OCI-LY1 (cell line): ENCODE measurements around the gene CUEDC1.

Source experiments
- H2AFZ ChIP-seq: fragments of 200-600 bp; sonication (generic), shearing (Covaris generic); 2 replicates; pipeline ENCODE4 v1.6.0; 2014; ENCODE audit warnings: antibody characterized with exemption, mild to moderate bottlenecking, low read length
- H3F3A ChIP-seq: fragments of 200-600 bp; sonication (generic), shearing (Covaris generic); 2 replicates; pipeline ENCODE4 v1.6.0; 2014; ENCODE audit warnings: mild to moderate bottlenecking, antibody characterized with exemption, low read length, moderate library complexity; ENCODE audit not compliant: insufficient read depth
- H3K27ac ChIP-seq: fragments of 200-600 bp; sonication (generic); 2 replicates; pipeline ENCODE4 v1.5.1; 2014; ENCODE audit warnings: low read length, mixed run types, mild to moderate bottlenecking, low read depth; ENCODE audit not compliant: poor library complexity, severe bottlenecking
- H3K27me3 ChIP-seq: fragments of 200-600 bp; sonication (generic); 2 replicates; pipeline ENCODE4 v1.6.0; 2014; ENCODE audit warnings: antibody characterized with exemption, mild to moderate bottlenecking, low read length, moderate library complexity; ENCODE audit not compliant: insufficient read depth
- H3K36me3 ChIP-seq: fragments of 200-600 bp; sonication (generic); 2 replicates; pipeline ENCODE4 v1.6.1; 2014; ENCODE audit warnings: mild to moderate bottlenecking, antibody characterized with exemption, low read length, moderate library complexity, mixed read lengths; ENCODE audit not compliant: insufficient read depth
- H3K4me1 ChIP-seq: fragments of 200-600 bp; sonication (generic); 2 replicates; pipeline ENCODE4 v1.5.1; 2014; ENCODE audit warnings: mild to moderate bottlenecking, low read length, moderate library complexity; ENCODE audit not compliant: insufficient read depth, severe bottlenecking
- H3K4me2 ChIP-seq: fragments of 200-600 bp; sonication (generic), shearing (Covaris generic); 2 replicates; pipeline ENCODE4 v1.6.1; 2014; ENCODE audit warnings: low read length
- H3K4me3 ChIP-seq: fragments of 200-600 bp; sonication (generic); 2 replicates; pipeline ENCODE4 v1.5.1; 2014; ENCODE audit warnings: low read length, low read depth, mild to moderate bottlenecking, mixed read lengths; ENCODE audit not compliant: poor library complexity, severe bottlenecking
- H3K79me2 ChIP-seq: fragments of 200-600 bp; shearing (Covaris generic); 2 replicates; pipeline ENCODE4 v1.6.1; 2016; ENCODE audit warnings: mixed run types, low read length, mixed read lengths; ENCODE audit not compliant: insufficient read depth
- H3K9ac ChIP-seq: fragments of 200-600 bp; sonication (generic), shearing (Covaris generic); 2 replicates; pipeline ENCODE4 v1.6.1; 2014; ENCODE audit warnings: mild to moderate bottlenecking, low read length, mixed read lengths
- H3K9me2 ChIP-seq: fragments of 200-600 bp; sonication (generic), shearing (Covaris generic); 2 replicates; pipeline ENCODE4 v1.6.1; 2014; ENCODE audit warnings: low read depth, mild to moderate bottlenecking, low read length, mixed read lengths
- H3K9me3 ChIP-seq: fragments of 200-600 bp; shearing (Covaris generic); 2 replicates; pipeline ENCODE4 v1.6.1; 2014; ENCODE audit warnings: low read length, mixed read lengths
- H4K20me1 ChIP-seq: fragments of 200-600 bp; sonication (generic), shearing (Covaris generic); 2 replicates; pipeline ENCODE4 v1.6.0; 2016; ENCODE audit warnings: mild to moderate bottlenecking, low read length; ENCODE audit not compliant: insufficient read depth
- EZH2 ChIP-seq: fragments of 200-600 bp; sonication (generic), shearing (Covaris generic); IDR thresholded peaks from 2 replicates; pipeline ENCODE4 v1.8.0; 2017; ENCODE audit warnings: borderline replicate concordance, mixed run types, mild to moderate bottlenecking, antibody characterized with exemption, low read length, moderate library complexity, mixed read lengths
- TF ChIP-seq, protein P1 (sequence below): fragments of 200-600 bp; sonication (generic), shearing (Covaris generic); IDR thresholded peaks from 2 replicates; pipeline ENCODE4 v1.5.1; 2017; ENCODE audit warnings: mild to moderate bottlenecking, antibody characterized with exemption, low read length, moderate library complexity, mixed read lengths

Gene CUEDC1

DNA sequence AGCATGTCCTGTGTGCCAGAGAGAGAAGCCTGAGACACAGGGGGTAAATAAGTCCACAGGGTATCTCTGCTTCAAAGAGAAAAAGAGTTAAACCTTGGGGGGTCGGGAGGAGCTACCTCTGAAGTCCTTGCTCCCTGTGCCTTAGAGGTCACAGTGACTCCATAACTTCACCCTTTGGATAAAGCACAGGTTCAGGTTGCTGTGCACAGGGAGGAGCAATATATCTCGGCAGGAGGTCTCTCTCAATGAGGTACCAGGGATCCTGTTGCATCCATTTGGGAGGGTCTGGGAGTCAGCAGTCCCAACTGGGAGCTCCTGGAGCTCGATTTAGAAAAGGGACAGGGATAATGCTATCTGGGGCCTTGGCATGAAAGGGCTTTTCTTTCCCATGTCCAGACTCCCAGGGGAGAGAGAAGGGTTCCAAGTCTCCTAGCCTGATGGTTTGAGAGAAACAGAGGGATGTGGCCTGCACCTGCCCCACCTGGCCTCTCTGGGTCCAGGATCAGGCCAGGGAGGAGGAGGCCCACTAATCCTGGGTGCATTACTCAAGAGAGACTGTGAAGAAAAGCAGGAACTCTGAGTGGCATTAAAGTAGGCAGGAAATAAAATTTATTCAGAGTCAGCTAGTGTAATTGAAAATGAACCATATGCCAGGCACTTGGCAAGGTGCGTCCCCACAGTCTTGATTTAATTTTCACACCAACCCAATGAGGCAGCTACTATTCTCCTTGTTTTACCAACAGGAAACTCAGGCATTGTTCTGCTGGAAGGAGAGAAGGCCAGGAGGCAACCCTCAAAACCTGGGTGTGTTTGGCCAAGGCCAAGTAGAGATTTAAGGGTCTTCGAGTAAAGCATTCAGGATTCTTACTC, 40.7 kb downstream of the CUEDC1 start:
- Histone ChIP-seq H3K9me2 (no peaks in the 10 kb centered on the region), H3K9ac (no peak overlapping the region), H3K4me3 (no peak overlapping the region), H3K36me3 (no peaks in the 10 kb centered on the region), H3F3A (no peaks in the 10 kb centered on the region), H2AFZ (no peak overlapping the region), H3K27me3 (peaks cover 11% of the 10 kb centered on the region), H3K27ac (no peak overlapping the region), H3K4me1 (no peaks in the 10 kb centered on the region), H3K79me2 (no peaks in the 10 kb centered on the region), H3K4me2 (no peak overlapping the region), H4K20me1 (no peaks in the 10 kb centered on the region), H3K9me3 (no peaks in the 10 kb centered on the region)
- TF ChIP-seq, protein P1, sequence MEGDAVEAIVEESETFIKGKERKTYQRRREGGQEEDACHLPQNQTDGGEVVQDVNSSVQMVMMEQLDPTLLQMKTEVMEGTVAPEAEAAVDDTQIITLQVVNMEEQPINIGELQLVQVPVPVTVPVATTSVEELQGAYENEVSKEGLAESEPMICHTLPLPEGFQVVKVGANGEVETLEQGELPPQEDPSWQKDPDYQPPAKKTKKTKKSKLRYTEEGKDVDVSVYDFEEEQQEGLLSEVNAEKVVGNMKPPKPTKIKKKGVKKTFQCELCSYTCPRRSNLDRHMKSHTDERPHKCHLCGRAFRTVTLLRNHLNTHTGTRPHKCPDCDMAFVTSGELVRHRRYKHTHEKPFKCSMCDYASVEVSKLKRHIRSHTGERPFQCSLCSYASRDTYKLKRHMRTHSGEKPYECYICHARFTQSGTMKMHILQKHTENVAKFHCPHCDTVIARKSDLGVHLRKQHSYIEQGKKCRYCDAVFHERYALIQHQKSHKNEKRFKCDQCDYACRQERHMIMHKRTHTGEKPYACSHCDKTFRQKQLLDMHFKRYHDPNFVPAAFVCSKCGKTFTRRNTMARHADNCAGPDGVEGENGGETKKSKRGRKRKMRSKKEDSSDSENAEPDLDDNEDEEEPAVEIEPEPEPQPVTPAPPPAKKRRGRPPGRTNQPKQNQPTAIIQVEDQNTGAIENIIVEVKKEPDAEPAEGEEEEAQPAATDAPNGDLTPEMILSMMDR = no peak

DNA sequence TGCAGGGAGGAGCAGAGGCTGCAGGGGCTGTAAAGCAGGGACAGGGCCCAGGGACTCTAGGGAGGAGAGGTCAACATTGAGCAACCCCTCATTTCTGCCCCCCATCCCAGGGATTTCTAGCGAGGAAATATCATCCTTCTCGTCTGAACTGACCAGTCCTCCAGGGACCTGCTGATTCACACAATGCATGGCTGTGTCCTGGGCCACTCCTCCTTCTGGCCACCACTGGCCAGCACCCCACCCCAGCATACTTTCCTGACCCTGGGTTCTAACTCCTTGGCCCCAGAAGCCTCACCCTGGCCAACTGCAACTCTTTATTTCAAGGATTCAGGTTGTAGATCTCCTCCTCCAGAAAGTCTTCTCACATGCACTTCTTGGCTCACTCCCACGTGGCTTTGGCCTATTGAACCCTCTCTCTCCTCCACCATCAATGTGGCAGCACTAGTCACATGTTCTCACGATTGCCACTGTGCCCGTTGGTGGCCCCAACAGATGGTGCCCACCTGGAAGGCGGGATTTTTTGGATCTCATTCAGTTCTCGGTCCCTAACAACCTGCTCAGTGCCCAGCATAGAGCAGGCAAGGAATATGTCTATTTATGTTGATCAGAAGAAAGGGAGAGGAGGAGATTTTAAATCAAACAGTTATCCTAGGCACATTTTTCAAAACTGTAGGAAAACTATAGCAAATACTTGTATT, 41.5 kb downstream of the CUEDC1 start:
- H3K36me3 ChIP-seq = no peaks in the 10 kb centered on the region
- peaks cover 11% of the 10 kb centered on the region for H3K27me3 ChIP-seq
- no peaks in the 10 kb centered on the region for H3F3A ChIP-seq
- no peaks in the 10 kb centered on the region for H3K9me2 ChIP-seq
- H3K9me3 ChIP-seq = no peaks in the 10 kb centered on the region
- H3K4me1 ChIP-seq = no peaks in the 10 kb centered on the region
- H3K27ac ChIP-seq = no peak overlapping the region
- H3K9ac ChIP-seq = no peak overlapping the region
- TF ChIP-seq, protein P1 = no peak
- TF ChIP-seq EZH2 = no peak
- no peaks in the 10 kb centered on the region for H3K79me2 ChIP-seq
- no peak overlapping the region for H3K4me2 ChIP-seq
- no peaks in the 10 kb centered on the region for H4K20me1 ChIP-seq
- H3K4me3 ChIP-seq = no peak overlapping the region
- no peak overlapping the region for H2AFZ ChIP-seq

DNA sequence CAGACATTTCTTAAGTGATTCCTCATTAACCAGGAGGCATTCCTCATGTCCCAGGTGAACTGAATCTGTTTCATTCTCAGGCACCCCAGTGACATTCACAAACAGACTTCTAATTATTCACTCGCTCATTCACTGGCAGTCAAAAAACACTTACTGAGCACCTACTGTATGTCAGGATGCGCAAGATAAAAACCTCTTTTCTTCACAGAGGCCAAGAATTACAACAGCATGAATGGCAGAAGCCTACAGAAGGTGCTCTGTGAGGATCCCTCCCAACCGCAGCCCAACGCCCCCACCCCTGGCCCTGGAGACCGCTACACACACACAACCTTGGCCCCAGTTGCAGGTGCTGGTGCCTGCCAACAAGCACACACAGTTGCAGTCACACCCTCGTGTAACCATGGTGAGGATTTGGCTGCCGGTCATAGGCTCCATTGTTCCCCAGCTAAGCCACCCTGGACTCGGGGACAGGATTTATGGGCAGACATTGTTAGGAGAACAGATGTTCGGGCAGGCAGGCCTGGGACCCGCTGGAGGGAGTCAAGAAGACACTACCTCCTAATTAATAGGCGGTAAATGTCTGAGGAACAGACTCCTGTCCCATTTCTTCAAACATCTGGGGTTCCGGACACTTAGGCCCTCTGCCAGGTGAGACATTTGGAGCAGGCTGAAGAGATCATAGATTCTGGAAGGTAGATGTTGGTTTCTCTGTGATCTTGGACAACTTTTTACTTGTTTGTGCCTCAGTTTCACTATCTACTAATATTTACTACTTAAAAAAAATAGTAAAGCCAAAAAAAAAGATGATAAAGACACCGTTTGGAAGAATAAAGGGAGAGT, 43.2 kb downstream of the CUEDC1 start:
- no peak overlapping the region for H3K4me3 ChIP-seq
- H2AFZ ChIP-seq = no peak overlapping the region
- H3K27ac ChIP-seq = no peak overlapping the region
- H3K9ac ChIP-seq = no peak overlapping the region
- H3K79me2 ChIP-seq = no peaks in the 10 kb centered on the region
- TF ChIP-seq EZH2 = no peak
- TF ChIP-seq, protein P1 = no peak
- H3K4me1 ChIP-seq = no peaks in the 10 kb centered on the region
- no peaks in the 10 kb centered on the region for H3K9me3 ChIP-seq
- H4K20me1 ChIP-seq = no peaks in the 10 kb centered on the region
- H3K4me2 ChIP-seq = no peak overlapping the region
- peaks cover 8% of the 10 kb centered on the region for H3K27me3 ChIP-seq
- H3K36me3 ChIP-seq = no peaks in the 10 kb centered on the region
- no peaks in the 10 kb centered on the region for H3K9me2 ChIP-seq
- no peaks in the 10 kb centered on the region for H3F3A ChIP-seq
